GM12864 (cell line): ENCODE results near the gene RASAL3.

ENCODE experiments used
- DNase-seq: peaks from one replicate; pipeline ENCODE4 v3.0.0-alpha.2; 2011; ENCODE audit warnings: low read depth
- H3K4me3 ChIP-seq: 2 replicates; pipeline ENCODE4 v1.5.1; 2011; ENCODE audit warnings: mild to moderate bottlenecking, low read depth, low read length, control low read depth
- TF ChIP-seq, protein P1 (sequence below): IDR thresholded peaks from 2 replicates; pipeline ENCODE4 v1.5.1; 2011; ENCODE audit warnings: low read depth, mild to moderate bottlenecking, moderate library complexity, low read length, control low read depth, inconsistent platforms; ENCODE audit errors: missing control alignments

RASAL3 gene

DNA sequence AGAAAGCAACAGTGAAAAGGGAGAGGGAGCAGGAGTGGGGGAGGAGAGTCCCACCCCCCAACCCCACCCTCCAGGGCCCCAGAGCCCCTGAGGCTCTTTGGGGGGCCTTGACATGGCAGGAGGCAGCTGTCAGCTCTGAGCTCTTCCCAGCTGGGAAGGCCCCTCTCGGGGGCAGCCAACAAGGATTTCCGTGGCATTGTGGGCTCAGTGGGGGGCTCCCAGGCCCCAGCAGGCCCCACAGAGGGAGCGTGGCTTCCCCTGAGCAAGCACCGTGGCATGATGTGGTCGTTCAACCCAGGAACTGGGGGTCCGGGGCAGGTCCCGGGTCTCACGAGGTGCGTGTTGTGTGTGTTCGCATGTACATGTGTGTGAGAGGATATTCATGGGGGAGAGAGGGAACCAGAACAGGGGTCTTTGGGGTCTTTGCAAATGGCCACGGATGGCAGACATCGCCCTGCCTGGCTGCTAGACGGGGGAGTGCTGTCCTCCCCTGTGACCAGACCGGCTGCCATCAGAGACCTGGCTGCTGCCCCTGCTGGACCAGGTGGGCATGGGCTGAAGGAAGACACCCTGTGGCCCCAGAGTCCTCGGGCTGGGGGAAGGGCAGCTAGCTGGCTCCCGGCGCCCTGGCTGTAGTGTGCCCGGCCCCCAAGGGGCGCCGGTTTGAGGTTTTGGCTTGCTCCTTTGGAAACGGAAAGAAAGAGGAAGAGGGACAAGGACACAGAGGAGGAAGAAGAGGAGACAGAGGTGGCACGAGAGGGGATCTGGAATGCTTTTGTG lies 41.9 kb downstream of the RASAL3 start:
- TF ChIP-seq, protein P1, sequence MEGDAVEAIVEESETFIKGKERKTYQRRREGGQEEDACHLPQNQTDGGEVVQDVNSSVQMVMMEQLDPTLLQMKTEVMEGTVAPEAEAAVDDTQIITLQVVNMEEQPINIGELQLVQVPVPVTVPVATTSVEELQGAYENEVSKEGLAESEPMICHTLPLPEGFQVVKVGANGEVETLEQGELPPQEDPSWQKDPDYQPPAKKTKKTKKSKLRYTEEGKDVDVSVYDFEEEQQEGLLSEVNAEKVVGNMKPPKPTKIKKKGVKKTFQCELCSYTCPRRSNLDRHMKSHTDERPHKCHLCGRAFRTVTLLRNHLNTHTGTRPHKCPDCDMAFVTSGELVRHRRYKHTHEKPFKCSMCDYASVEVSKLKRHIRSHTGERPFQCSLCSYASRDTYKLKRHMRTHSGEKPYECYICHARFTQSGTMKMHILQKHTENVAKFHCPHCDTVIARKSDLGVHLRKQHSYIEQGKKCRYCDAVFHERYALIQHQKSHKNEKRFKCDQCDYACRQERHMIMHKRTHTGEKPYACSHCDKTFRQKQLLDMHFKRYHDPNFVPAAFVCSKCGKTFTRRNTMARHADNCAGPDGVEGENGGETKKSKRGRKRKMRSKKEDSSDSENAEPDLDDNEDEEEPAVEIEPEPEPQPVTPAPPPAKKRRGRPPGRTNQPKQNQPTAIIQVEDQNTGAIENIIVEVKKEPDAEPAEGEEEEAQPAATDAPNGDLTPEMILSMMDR: no peak
- DNase-seq: no peak
- H3K4me3 ChIP-seq: no peak overlapping the region

DNA sequence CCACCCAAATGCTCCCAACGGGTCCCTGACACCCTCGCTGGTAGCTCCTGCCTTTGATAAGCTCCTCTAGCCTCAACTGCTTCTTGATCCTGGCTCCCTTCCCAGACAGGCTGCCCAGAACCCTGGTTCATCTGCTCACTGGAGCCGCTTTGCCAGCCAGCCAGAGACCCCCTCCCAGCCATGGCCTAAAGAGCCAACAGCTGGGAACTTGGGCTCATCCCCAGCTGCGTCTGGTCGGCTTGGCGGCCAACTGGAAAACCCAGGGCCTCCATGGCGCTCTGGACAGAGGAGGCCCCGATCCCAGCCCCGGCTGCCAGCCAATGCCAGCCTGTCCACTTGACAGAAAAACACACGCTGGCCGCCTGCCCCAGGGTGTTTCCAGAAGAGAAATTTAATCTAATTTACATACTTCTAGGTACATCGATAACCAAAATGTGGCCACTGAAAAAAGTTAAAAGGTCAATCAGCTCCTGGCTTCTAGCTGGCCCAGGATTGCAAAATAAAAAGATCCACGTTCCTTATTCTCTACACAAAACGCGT lies 42.6 kb downstream of the RASAL3 start:
- TF ChIP-seq, protein P1: no peak
- no peak for DNase-seq
- H3K4me3 ChIP-seq: no peak overlapping the region

DNA sequence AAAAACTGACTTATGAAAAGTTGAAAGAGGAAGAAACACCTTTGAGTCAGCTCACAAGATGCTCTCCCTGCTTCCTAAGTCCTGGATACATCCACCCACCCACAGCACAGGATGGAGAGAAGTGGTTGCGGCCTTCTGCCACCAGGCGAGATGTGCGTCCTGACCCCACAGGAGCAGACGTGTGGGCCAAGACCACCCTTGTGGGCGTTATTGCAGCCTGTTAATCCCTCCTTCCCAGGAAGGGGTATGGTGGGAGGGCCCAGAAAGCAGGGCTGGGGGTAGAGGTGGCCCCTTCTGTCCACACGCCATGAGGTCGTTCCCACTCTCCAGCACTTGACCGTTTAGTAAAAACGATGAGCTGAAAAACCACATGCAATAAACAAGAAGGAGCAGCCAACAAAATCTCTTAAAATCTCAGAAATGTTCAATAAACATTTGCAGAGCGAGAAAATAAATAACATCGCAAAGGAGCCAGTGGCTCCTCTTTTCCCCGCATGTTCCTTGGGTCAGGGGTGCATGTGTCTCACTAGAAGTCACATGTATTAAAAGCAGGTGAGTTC lies 43.1 kb downstream of the RASAL3 start:
- DNase-seq: no peak
- TF ChIP-seq, protein P1: no peak
- H3K4me3 ChIP-seq: no peak overlapping the region

DNA sequence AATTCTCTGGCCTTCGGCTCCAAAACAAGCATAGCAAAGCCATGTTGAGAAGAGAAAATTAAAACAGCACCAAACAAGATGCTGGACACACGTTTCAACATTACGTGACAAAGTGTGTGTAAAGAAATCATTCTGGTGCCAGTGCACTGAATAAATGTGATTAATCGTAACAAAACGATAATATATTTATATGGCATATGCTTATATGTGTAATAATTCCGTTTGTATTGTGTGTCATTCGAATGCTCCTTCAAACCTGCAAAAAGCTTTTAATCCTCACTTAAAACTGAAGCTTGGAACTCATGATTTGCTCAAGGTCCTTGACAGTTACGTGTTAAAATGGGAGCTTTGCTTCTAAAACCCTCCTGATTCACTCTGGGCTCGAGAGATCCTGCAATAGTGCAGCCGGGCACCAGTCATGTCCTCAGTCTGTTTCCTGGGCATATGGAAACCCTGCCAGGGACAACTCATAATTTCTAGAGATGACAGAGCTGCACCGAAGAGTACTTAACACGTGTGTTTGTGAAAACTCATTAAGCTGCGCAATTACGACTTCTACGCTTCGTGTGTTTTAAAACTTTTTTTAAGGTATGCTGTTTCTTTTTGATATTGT lies 44.8 kb downstream of the RASAL3 start:
- H3K4me3 ChIP-seq: peak overlapping the region; percentile 35; the same call in 1 of the 2 replicates
- DNase-seq: no peak
- TF ChIP-seq, protein P1: no peak

DNA sequence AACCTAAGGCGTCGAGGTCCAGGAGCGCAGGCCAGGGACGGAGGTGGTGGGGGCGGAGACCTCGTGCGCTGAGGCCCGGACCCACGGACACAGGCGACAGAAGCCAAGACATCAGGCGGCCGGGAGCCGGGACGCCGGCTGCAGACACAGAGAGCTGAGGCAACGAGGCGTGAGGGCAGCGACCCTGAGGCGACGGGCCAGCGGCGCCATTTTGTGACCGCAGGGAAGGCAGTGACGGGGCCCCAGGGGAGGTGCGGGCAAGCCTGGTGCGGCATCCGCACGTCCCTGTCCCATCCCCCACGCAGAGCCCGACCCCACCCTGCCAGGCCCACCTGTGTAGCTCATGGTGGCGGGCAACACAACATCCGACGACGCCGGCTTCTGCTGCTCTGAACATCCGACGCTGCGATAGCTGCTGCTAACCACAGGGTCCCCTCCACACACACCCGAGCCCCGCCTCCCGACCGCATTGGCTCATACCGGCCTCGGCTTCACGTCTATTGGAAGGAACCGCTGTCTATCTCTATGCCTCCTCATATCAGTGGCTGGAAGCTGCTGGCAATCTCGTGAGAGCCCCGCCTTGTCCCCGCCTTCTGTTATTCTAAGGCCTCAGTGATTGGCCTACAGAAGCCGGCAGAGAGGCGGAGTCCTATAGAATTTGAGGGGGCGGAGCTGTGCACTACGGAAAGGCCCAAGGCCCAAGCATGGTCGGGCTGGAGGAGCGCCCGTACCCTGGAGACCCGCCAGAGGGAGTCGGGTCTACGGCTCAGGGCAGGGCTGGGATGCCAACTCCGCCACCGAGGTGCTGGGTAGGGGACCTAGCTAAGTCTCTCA lies 45.5 kb downstream of the RASAL3 start, which contains the start of gene AKAP8L:
Gene AKAP8L, minus strand, starts transcription at position 410 of the 834 bp plus-strand sequence. Its CDS starts 65 bp downstream, at position 345.
- peak; percentile 100 for DNase-seq
- H3K4me3 ChIP-seq: peak within 1 kb of the TSS; percentile 93
- TF ChIP-seq, protein P1: peak; percentile 78

DNA sequence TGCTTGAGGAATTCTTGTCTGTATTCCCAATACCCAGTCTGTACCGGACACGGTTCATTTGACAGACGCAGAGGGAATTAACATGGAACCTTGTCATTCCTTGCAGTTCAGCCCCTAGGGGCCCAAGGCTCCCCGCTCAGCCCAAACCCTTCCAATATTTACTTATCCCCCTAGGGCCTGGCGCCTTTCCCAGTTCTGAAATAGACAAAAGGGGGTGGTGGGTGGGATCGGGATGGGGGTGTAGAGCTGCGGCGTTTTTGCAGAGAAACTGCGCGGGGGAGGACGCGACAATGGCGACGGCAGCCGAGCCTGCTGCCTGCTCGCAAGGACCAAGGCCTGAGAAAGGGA lies 46.1 kb downstream of the RASAL3 start:
- TF ChIP-seq, protein P1: no peak
- DNase-seq: no peak
- H3K4me3 ChIP-seq: peak overlapping the region; percentile 93
